Heart left ventricle (tissue), 16 donors: ENCODE data around the gene KRTAP1-4. TPM values are rescaled to one million over a fixed set of nuclear protein-coding genes. Genes with fewer than 3 reads are reported as not detected.
"Not testable (repeated sequence)": the region's sequence is repeated elsewhere in the genome, so short reads cannot be mapped to it uniquely, and the experiment has no call there.

Experiments
- ATAC-seq, 4 donors: fragments of 200-7000 bp; cut with Tn5 transposase; one replicate each; pipeline ENCODE4 v1.9.1; 2020 to 2022; ENCODE audit warnings: moderate library complexity in 4 of 4, mild to moderate bottlenecking in 3 of 4, moderate number of reproducible peaks in 1 of 4
- DNase-seq, 5 donors: peaks; one replicate each; pipeline ENCODE4 v3.0.0-alpha.2; 2020
- H3K27ac ChIP-seq, 12 donors: fragments of 200-600 bp; sonication (generic) in 4 of 12; one replicate each; pipeline versions ENCODE4 v1.5.0 to v1.8.0; 2016 to 2022; ENCODE audit warnings: mild to moderate bottlenecking in 2 of 12
- H3K27me3 ChIP-seq, 9 donors: fragments of 200-600 bp; sonication (generic) in 2 of 9; one replicate each; pipeline versions ENCODE4 v1.5.1 to v1.8.0; 2016 to 2022; ENCODE audit warnings: mild to moderate bottlenecking in 3 of 9
- H3K36me3 ChIP-seq, 9 donors: fragments of 200-600 bp; sonication (generic) in 2 of 9; one replicate each; pipeline versions ENCODE4 v1.5.0 to v1.8.0; 2018 to 2022; ENCODE audit warnings: mild to moderate bottlenecking in 2 of 9
- H3K4me1 ChIP-seq, 12 donors: fragments of 200-600 bp; sonication (generic) in 4 of 12; one replicate each; pipeline versions ENCODE4 v1.5.0 to v1.8.0; 2016 to 2022; ENCODE audit warnings: mild to moderate bottlenecking in 3 of 12
- H3K4me3 ChIP-seq, 12 donors: fragments of 200-600 bp; sonication (generic) in 4 of 12; one replicate each; pipeline versions ENCODE4 v1.5.0 to v1.8.0; 2017 to 2022; ENCODE audit warnings: mild to moderate bottlenecking in 9 of 12, moderate library complexity in 4 of 12
- H3K9me3 ChIP-seq, 12 donors: fragments of 200-600 bp; sonication (generic) in 4 of 12; one replicate each; pipeline versions ENCODE4 v1.5.0 to v1.8.0; 2016 to 2022; ENCODE audit warnings: mild to moderate bottlenecking in 1 of 12
- POLR2A ChIP-seq, 2 donors: fragments of 450-650 bp; IDR thresholded peaks; one replicate each; pipeline ENCODE4 v1.6.1; 2017; ENCODE audit warnings: antibody characterized with exemption in 2 of 2, mild to moderate bottlenecking in 2 of 2, moderate library complexity in 2 of 2
- WGBS, 4 donors: extraction: QIAGEN DNeasy Blood & Tissue Kit in 2 of 4; methylation state at CpG; one replicate each; pipeline versions ENCODE4 v1.1.5 to v1.1.7; 2013 to 2018; 5-methylcytosine and 5-hydroxymethylcytosine counted together
- intact Hi-C, 10 donors: fragments of 100-400 bp; cut with DNase I; formaldehyde crosslinking; loops; one replicate each; pipeline versions ENCODE4 v1.11.1 to v1.14.2; 2022
- polyA plus RNA-seq, 2 donors: library from polyadenylated mRNA; stranded (reverse); fragments of 200-250 nt; gene quantifications; one replicate each; pipeline ENCODE4 v1.2.3, GENCODE V29; 2013
- total RNA-seq, 9 donors: library from RNA; depleted of rRNA in 2 of 9; stranded (reverse); fragments of >200 nt in 2 of 9; fragmentation: NEBNext Ultra II Directional in 3 of 9; extraction: Animal tissue kit (Norgen Biotek cat#: 25700) in 3 of 9; gene quantifications; one replicate each; pipeline versions ENCODE4 v1.1.0 to v1.2.4, GENCODE V29; 2016 to 2023
- TF ChIP-seq, protein P1 (sequence below), 12 donors: fragments of 200-600 bp; sonication (generic) in 4 of 12; IDR thresholded peaks; one replicate each; pipeline versions ENCODE4 v1.5.0 to v1.8.0; 2018 to 2022; ENCODE audit warnings: antibody characterized with exemption in 12 of 12, mild to moderate bottlenecking in 5 of 12
- donor health status: ischemic (EF 13 %, LVEDD 7.1; RV severe dilation, severe dysfunction).
- donor health status: healthy with polysubstance abuse.
- donor health status: DM: no; HTN: yes; CAD: no.
- donor health status: DM: no; HTN: no; CAD: no.
- donor health status: ischemic (EF 25% LVEDD 6.9; RV normal size, moderate dysfunction).
- donor health status: ischemic (EF 25% LVEDD 5.7; RV mildly dilated, moderate dysfunction).
- donor health status: healthy.
- donor health status: DM: yes; HTN: yes; CAD: no.
- donor health status: ischemic (EF 35%, LVEDD 5.7; RV mildly dilated, moderate dysfunction).
- donor health status: nonischemic (EF 11% LVEDD 7.7; RV severe dilation, severe dysfunction).
- donor health status: DM: yes; HTN: yes; CAD: no.
- donor health status: PGD.
- donor health status: ischemic (EF 29% LVEDD 5.4; RV normal size, mild dysfunction).
- donor health status: nonischemic (EF 23%, LVEDD 6.1; RV moderate dilation, normal function).

The KRTAP1-4 gene
- total and polyA plus RNA-seq, 11 donors: not detected

GRCh38 chr17:41042953-41043352, 13.0 kb upstream of the KRTAP1-4 start:
- TF ChIP-seq, protein P1, sequence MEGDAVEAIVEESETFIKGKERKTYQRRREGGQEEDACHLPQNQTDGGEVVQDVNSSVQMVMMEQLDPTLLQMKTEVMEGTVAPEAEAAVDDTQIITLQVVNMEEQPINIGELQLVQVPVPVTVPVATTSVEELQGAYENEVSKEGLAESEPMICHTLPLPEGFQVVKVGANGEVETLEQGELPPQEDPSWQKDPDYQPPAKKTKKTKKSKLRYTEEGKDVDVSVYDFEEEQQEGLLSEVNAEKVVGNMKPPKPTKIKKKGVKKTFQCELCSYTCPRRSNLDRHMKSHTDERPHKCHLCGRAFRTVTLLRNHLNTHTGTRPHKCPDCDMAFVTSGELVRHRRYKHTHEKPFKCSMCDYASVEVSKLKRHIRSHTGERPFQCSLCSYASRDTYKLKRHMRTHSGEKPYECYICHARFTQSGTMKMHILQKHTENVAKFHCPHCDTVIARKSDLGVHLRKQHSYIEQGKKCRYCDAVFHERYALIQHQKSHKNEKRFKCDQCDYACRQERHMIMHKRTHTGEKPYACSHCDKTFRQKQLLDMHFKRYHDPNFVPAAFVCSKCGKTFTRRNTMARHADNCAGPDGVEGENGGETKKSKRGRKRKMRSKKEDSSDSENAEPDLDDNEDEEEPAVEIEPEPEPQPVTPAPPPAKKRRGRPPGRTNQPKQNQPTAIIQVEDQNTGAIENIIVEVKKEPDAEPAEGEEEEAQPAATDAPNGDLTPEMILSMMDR (IDR thresholded peaks at IDR 0.05): no peak
- no peak for TF ChIP-seq POLR2A (IDR thresholded peaks at IDR 0.05)
- Histone ChIP-seq H3K4me3 (no peak overlapping the region), H3K36me3 (no peaks in the 10 kb centered on the region), H3K27me3 (peaks cover 0 to 21% (median 8%) of the 10 kb centered on the region in 9 donors), H3K4me1 (no peaks in the 10 kb centered on the region), H3K27ac (no peak overlapping the region), H3K9me3 (peaks cover 0 to 6% (median 0%) of the 10 kb centered on the region in 12 donors)
- DNase-seq: no peak
- no peak for ATAC-seq
- intact Hi-C loops: no loop called here
- WGBS, 4 donors: 92 to 99% (median 98%) methylated on average over 1 of the region's 1 CpG

DNA sequence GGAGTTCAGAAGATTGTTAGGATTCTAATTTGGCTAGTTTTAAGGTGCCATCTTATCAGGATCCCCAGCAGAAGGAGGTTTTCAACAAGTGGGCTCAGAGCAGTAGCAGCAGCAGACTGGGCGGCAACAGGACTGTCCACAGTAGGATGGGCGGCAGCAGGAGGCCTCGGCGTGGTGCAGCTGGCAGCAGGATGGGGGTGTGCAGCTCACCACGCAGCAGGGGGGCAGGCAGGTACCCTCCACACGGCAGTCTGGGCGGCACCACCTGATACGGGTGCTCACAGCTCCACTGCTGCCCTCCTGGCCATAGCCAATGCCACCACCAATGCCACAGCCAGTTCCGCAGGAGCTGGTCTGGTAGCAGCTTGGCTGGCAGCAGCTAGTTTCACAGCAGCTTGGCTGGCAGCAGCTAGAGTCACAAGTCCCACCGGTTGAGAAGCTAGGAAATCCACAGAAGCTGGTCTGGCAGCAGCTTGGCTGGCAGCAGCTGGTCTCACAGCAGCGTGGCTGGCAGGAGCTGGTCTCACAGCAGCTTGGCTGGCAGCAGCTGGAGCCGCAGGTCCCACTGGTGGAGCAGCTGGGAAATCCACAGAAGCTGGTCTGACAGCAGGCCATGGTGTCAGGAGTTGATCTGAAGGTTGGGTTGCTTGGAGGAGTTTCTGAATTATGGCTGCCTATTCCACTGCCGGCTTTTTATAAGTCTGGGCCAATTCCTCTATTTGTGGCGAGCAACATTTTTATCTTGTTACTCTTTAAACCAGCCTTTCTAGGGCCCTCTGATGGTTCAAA, 11.0 kb upstream of the KRTAP1-4 start, which contains the start of gene KRTAP1-1:
TSS of gene KRTAP1-1 (minus strand) at position 668 of the 789 bp plus-strand sequence. CDS start at position 615, 53 bp downstream.
- 61 to 79% (median 71%) methylated on average over 10 to 14 of the region's 14 CpGs for WGBS, 4 donors
- H3K4me3 ChIP-seq, H3K36me3 ChIP-seq, intact Hi-C loops, H3K27ac ChIP-seq, H3K4me1 ChIP-seq, H3K9me3 ChIP-seq, ATAC-seq: not testable (repeated sequence)
- peak in 1 of 5 donors; percentile 39 for DNase-seq
- peaks cover 0 to 11% (median 3%) of the 10 kb centered on the region in 9 donors for H3K27me3 ChIP-seq

GRCh38 chr17:41037853-41038350, 7.9 kb upstream of the KRTAP1-4 start:
- intact Hi-C loops: no loop called here
- peaks cover 0 to 11% (median 0%) of the 10 kb centered on the region in 9 donors for H3K27me3 ChIP-seq

DNA sequence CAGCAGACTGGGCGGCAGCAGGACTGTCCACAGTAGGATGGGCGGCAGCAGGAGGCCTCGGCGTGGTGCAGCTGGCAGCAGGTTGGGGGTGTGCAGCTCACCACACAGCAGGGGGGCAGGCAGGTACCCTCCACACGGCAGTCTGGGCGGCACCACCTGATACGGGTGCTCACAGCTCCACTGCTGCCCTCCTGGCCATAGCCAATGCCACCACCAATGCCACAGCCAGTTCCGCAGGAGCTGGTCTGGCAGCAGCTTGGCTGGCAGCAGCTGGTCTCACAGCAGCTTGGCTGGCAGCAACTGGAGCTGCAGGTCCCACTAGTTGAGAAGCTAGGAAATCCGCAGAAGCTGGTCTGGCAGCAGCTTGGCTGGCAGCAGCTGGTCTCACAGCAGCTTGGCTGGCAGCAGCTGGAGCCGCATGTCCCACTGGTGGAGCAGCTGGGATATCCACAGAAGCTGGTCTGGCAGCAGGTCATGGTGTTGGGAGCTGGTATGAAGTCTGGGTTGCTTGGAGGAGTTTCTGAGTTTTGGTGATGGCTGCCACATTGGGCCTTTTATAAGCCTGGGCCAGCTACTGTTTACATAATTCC, 4.4 kb upstream of the KRTAP1-4 start, which contains the start of gene KRTAP1-3:
TSS of gene KRTAP1-3 (minus strand) at position 529 of the 590 bp plus-strand sequence. CDS start at position 476, 53 bp downstream.
- H3K9me3 ChIP-seq, intact Hi-C loops, H3K4me1 ChIP-seq, H3K4me3 ChIP-seq, H3K27ac ChIP-seq, ATAC-seq, H3K36me3 ChIP-seq: not testable (repeated sequence)
- peaks cover 0 to 20% (median 0%) of the 10 kb centered on the region in 9 donors for H3K27me3 ChIP-seq
- peak in 1 of 5 donors; percentile 25 for DNase-seq
- WGBS, 4 donors: 88 to 94% (median 90%) methylated on average over 5 to 10 of the region's 10 CpGs

More at GRCh38 chr17:41037853-41038350, 7.9 kb upstream of the KRTAP1-4 start:
- no peaks in the 10 kb centered on the region for H3K4me1 ChIP-seq
- H3K27ac ChIP-seq: no peak overlapping the region
- no peaks in the 10 kb centered on the region for H3K36me3 ChIP-seq
- no peak for DNase-seq
- WGBS, 4 donors: 72 to 77% (median 76%) methylated on average over 2 of the region's 2 CpGs
- no peak overlapping the region for H3K4me3 ChIP-seq
- no peak for TF ChIP-seq POLR2A (IDR thresholded peaks at IDR 0.05)
- TF ChIP-seq, protein P1 (IDR thresholded peaks at IDR 0.05): no peak
- no peak for ATAC-seq
- peaks cover 0 to 3% (median 0%) of the 10 kb centered on the region in 12 donors for H3K9me3 ChIP-seq
